ENCODE data around the gene NDUFAF2. TPM values are rescaled to one million over a fixed set of nuclear protein-coding genes. Genes with fewer than 3 reads are reported as not detected.
"Not testable (repeated sequence)": the region's sequence is repeated elsewhere in the genome, so short reads cannot be mapped to it uniquely, and the experiment has no call there.

NDUFAF2 gene
- total RNA-seq, 5 donors from 2014 or later (not counting 1 experiment from before 2014, with no cell fraction given) = 10.8 to 18.4 (median 18.0) TPM

DNA sequence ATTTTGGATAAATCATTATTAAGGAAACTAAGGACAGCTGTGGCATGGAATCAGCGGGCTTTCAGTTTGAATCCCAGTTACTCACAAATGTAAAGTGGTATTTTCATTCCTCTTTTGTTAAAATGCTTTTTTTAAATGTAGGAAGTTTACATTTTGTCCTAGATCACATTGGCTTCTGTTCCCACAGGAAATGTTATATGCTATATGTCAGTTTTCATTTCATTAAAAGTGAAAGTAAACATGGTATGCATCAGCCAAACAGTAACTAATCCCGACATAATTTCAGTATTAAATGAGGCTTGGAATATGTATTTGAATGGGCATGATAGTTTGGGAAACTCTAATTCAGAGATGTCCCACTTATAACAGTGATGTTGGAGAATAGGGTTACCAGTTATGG lies 235.9 kb downstream of the NDUFAF2 start:
- DNase-seq = no peak
- H3K9me3 ChIP-seq = no peaks in the 10 kb centered on the region
- no peak overlapping the region for H3K27ac ChIP-seq (ENCODE audit: low read length)
- no peak overlapping the region for H3K4me3 ChIP-seq (ENCODE audit: control insufficient read depth in 1 of 2, extremely low read depth in 1 of 2, low read length in 1 of 2)
- no CpG with 5 or more reads among the region's 2 CpGs for WGBS (ENCODE audit: insufficient coverage)
- Mint-ChIP-seq H3K27ac (no peak overlapping the region), H3K4me3 (no peak overlapping the region), H3K9me3 (no peaks in the 10 kb centered on the region), H3K4me1 (peaks cover 5 to 7% (median 6%) of the 10 kb centered on the region in 3 donors), H3K36me3 (no peaks in the 10 kb centered on the region), H3K27me3 (peaks cover 4 to 6% of the 10 kb centered on the region in 2 donors)
- H3K36me3 ChIP-seq (ENCODE audit: control insufficient read depth in 2 of 2, extremely low read depth in 1 of 2, insufficient read depth in 1 of 2, low read length in 1 of 2) = no peaks in the 10 kb centered on the region
- H3K4me1 ChIP-seq (ENCODE audit: control insufficient read depth in 1 of 2, extremely low read depth in 1 of 2, insufficient read depth in 2 of 2, low read length in 2 of 2) = no peaks in the 10 kb centered on the region
- H3K27me3 ChIP-seq (replicated peaks in 1 of 2; ENCODE audit: control insufficient read depth in 2 of 2, extremely low read depth in 1 of 2, insufficient read depth in 2 of 2, low read length in 1 of 2) = no peaks in the 10 kb centered on the region
- CTCF ChIA-PET = no interaction called here
- POLR2A ChIA-PET = no interaction called here
- ATAC-seq (replicated peaks in 1 of 4) = no peak

- Mint-ChIP-seq H3K36me3 (no peaks in the 10 kb centered on the region), H3K4me1 (peaks cover 5 to 7% (median 6%) of the 10 kb centered on the region in 3 donors), H3K9me3 (peaks cover 0 to 6% (median 0%) of the 10 kb centered on the region in 3 donors), H3K27me3 (peaks cover 6 to 7% of the 10 kb centered on the region in 2 donors), H3K27ac (no peak overlapping the region), H3K4me3 (no peak overlapping the region)
- CTCF ChIA-PET = interaction anchor here (0.6 kb wide), 2 partner anchors 10 to 126 kb away, joined by 3 to 5 read pairs; no protein-coding TSS in a partner anchor
- no peaks in the 10 kb centered on the region for H3K9me3 ChIP-seq
- H3K4me1 ChIP-seq (ENCODE audit: control insufficient read depth in 1 of 2, extremely low read depth in 1 of 2, insufficient read depth in 2 of 2, low read length in 2 of 2) = no peaks in the 10 kb centered on the region
- no CpG with 5 or more reads among the region's 2 CpGs for WGBS (ENCODE audit: insufficient coverage)
- POLR2A ChIA-PET = interaction anchor here (0.8 to 1.4 kb wide), 3 partner anchors 18 to 149 kb away, joined by 3 read pairs; no protein-coding TSS in a partner anchor
- H3K4me3 ChIP-seq (ENCODE audit: control insufficient read depth in 1 of 2, extremely low read depth in 1 of 2, low read length in 1 of 2) = no peak overlapping the region
- DNase-seq = no peak
- no peak overlapping the region for H3K27ac ChIP-seq (ENCODE audit: low read length)
- H3K36me3 ChIP-seq (ENCODE audit: control insufficient read depth in 2 of 2, extremely low read depth in 1 of 2, insufficient read depth in 1 of 2, low read length in 1 of 2) = no peaks in the 10 kb centered on the region
- peak in 1 of 4 experiments; percentile 91 for ATAC-seq (replicated peaks in 1 of 4)
- no peaks in the 10 kb centered on the region for H3K27me3 ChIP-seq (replicated peaks in 1 of 2; ENCODE audit: control insufficient read depth in 2 of 2, extremely low read depth in 1 of 2, insufficient read depth in 2 of 2, low read length in 1 of 2)
These were observed 237.4 kb downstream of the NDUFAF2 start for GRCh38 chr5:61182449-61182848.

DNA sequence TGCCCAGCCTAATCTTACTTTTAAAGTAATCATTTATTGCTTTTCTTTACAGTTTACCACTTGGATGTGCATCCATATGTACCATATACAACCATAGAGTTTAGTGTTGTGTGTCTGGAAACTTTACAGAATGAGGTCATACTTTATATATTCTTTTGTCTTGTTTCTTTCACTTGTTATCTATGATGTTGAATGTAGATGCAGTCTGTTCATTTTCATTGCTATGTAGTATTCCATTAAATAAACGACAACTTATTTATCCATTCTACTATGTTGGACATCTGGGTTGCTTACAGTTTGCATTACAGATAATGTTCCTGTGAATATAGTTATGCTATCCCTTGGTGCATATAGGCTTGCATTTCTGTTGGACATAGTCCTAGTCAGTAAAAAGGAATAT lies 238.5 kb downstream of the NDUFAF2 start:
- Mint-ChIP-seq H3K4me3 (no peak overlapping the region), H3K27me3 (peaks cover 7 to 8% of the 10 kb centered on the region in 2 donors), H3K4me1 (peaks cover 5 to 7% (median 6%) of the 10 kb centered on the region in 3 donors), H3K9me3 (peaks cover 0 to 6% (median 0%) of the 10 kb centered on the region in 3 donors), H3K36me3 (no peaks in the 10 kb centered on the region), H3K27ac (no peak overlapping the region)
- ATAC-seq (replicated peaks in 1 of 4) (no peak), DNase-seq (no peak)
- no peaks in the 10 kb centered on the region for H3K4me1 ChIP-seq (ENCODE audit: control insufficient read depth in 1 of 2, extremely low read depth in 1 of 2, insufficient read depth in 2 of 2, low read length in 2 of 2)
- peaks cover 0 to under 1% of the 10 kb centered on the region in 2 experiments for H3K27me3 ChIP-seq (replicated peaks in 1 of 2; ENCODE audit: control insufficient read depth in 2 of 2, extremely low read depth in 1 of 2, insufficient read depth in 2 of 2, low read length in 1 of 2)
- no peaks in the 10 kb centered on the region for H3K36me3 ChIP-seq (ENCODE audit: control insufficient read depth in 2 of 2, extremely low read depth in 1 of 2, insufficient read depth in 1 of 2, low read length in 1 of 2)
- H3K9me3 ChIP-seq = no peaks in the 10 kb centered on the region
- ChIA-PET CTCF (interaction anchor here in 1 of 2 donors (0.7 kb wide), 1 partner anchor 96 kb away, joined by 3 read pairs; no protein-coding TSS in a partner anchor), POLR2A (no interaction called here)
- no peak overlapping the region for H3K27ac ChIP-seq (ENCODE audit: low read length)
- no peak overlapping the region for H3K4me3 ChIP-seq (ENCODE audit: control insufficient read depth in 1 of 2, extremely low read depth in 1 of 2, low read length in 1 of 2)
- no CpG with 5 or more reads among the region's 1 CpG for WGBS (ENCODE audit: insufficient coverage)

GRCh38 chr5:61184708-61185107 lies 239.7 kb downstream of the NDUFAF2 start:
- no peak overlapping the region for H3K4me3 Mint-ChIP-seq
- CTCF ChIA-PET = no interaction called here
- DNase-seq (no peak), ATAC-seq (replicated peaks in 1 of 4) (no peak)
- H3K27ac Mint-ChIP-seq = no peak overlapping the region
- H3K4me1 Mint-ChIP-seq = peaks cover 5 to 7% (median 6%) of the 10 kb centered on the region in 3 donors
- no peaks in the 10 kb centered on the region for H3K9me3 ChIP-seq
- H3K36me3 Mint-ChIP-seq = no peaks in the 10 kb centered on the region
- no CpG with 5 or more reads among the region's 2 CpGs for WGBS (ENCODE audit: insufficient coverage)
- no peak overlapping the region for H3K27ac ChIP-seq (ENCODE audit: low read length)
- peaks cover 0 to 6% (median 0%) of the 10 kb centered on the region in 3 donors for H3K9me3 Mint-ChIP-seq
- H3K36me3 ChIP-seq (ENCODE audit: control insufficient read depth in 2 of 2, extremely low read depth in 1 of 2, insufficient read depth in 1 of 2, low read length in 1 of 2) = no peaks in the 10 kb centered on the region
- H3K27me3 ChIP-seq (replicated peaks in 1 of 2; ENCODE audit: control insufficient read depth in 2 of 2, extremely low read depth in 1 of 2, insufficient read depth in 2 of 2, low read length in 1 of 2) = peaks cover 0 to 4% of the 10 kb centered on the region in 2 experiments
- no peaks in the 10 kb centered on the region for H3K4me1 ChIP-seq (ENCODE audit: control insufficient read depth in 1 of 2, extremely low read depth in 1 of 2, insufficient read depth in 2 of 2, low read length in 2 of 2)
- peaks cover 4 to 7% of the 10 kb centered on the region in 2 donors for H3K27me3 Mint-ChIP-seq
- POLR2A ChIA-PET = no interaction called here
- H3K4me3 ChIP-seq (ENCODE audit: control insufficient read depth in 1 of 2, extremely low read depth in 1 of 2, low read length in 1 of 2) = no peak overlapping the region

GRCh38 chr5:61186634-61187033 lies 241.6 kb downstream of the NDUFAF2 start:
- Histone ChIP-seq H3K4me3 (ENCODE audit: control insufficient read depth in 1 of 2, extremely low read depth in 1 of 2, low read length in 1 of 2) (no peak overlapping the region), H3K27me3 (replicated peaks in 1 of 2; ENCODE audit: control insufficient read depth in 2 of 2, extremely low read depth in 1 of 2, insufficient read depth in 2 of 2, low read length in 1 of 2) (peaks cover 0 to 4% of the 10 kb centered on the region in 2 experiments), H3K27ac (ENCODE audit: low read length) (no peak overlapping the region), H3K36me3 (ENCODE audit: control insufficient read depth in 2 of 2, extremely low read depth in 1 of 2, insufficient read depth in 1 of 2, low read length in 1 of 2) (no peaks in the 10 kb centered on the region), H3K4me1 (ENCODE audit: control insufficient read depth in 1 of 2, extremely low read depth in 1 of 2, insufficient read depth in 2 of 2, low read length in 2 of 2) (no peaks in the 10 kb centered on the region), H3K9me3 (no peaks in the 10 kb centered on the region)
- H3K27me3 Mint-ChIP-seq = peaks cover 3 to 6% of the 10 kb centered on the region in 2 donors
- peaks cover 0 to 6% (median under 1%) of the 10 kb centered on the region in 3 donors for H3K9me3 Mint-ChIP-seq
- ChIA-PET CTCF (no interaction called here), POLR2A (no interaction called here)
- no peak for DNase-seq
- no peak overlapping the region for H3K4me3 Mint-ChIP-seq
- H3K36me3 Mint-ChIP-seq = no peaks in the 10 kb centered on the region
- 65% methylated on average over 2 of the region's 2 CpGs for WGBS (ENCODE audit: insufficient coverage)
- ATAC-seq (replicated peaks in 1 of 4) = no peak
- H3K4me1 Mint-ChIP-seq = peaks cover 0 to 7% (median 0%) of the 10 kb centered on the region in 3 donors
- H3K27ac Mint-ChIP-seq = no peak overlapping the region

- H3K9me3 ChIP-seq; H3K4me1 ChIP-seq (ENCODE audit: control insufficient read depth in 1 of 2, extremely low read depth in 1 of 2, insufficient read depth in 2 of 2, low read length in 2 of 2); H3K36me3 ChIP-seq (ENCODE audit: control insufficient read depth in 2 of 2, extremely low read depth in 1 of 2, insufficient read depth in 1 of 2, low read length in 1 of 2); H3K36me3 Mint-ChIP-seq; H3K27me3 ChIP-seq (replicated peaks in 1 of 2; ENCODE audit: control insufficient read depth in 2 of 2, extremely low read depth in 1 of 2, insufficient read depth in 2 of 2, low read length in 1 of 2); DNase-seq; H3K27me3 Mint-ChIP-seq; POLR2A ChIA-PET; H3K4me1 Mint-ChIP-seq; CTCF ChIA-PET; H3K27ac Mint-ChIP-seq; H3K4me3 Mint-ChIP-seq; ATAC-seq (replicated peaks in 1 of 4); H3K27ac ChIP-seq (ENCODE audit: low read length); H3K9me3 Mint-ChIP-seq; H3K4me3 ChIP-seq (ENCODE audit: control insufficient read depth in 1 of 2, extremely low read depth in 1 of 2, low read length in 1 of 2): not testable (repeated sequence)
These were observed 242.3 kb downstream of the NDUFAF2 start for GRCh38 chr5:61187352-61187751.

- H3K9me3 Mint-ChIP-seq; H3K27ac Mint-ChIP-seq; H3K4me1 ChIP-seq (ENCODE audit: control insufficient read depth in 1 of 2, extremely low read depth in 1 of 2, insufficient read depth in 2 of 2, low read length in 2 of 2); H3K36me3 Mint-ChIP-seq; DNase-seq; H3K4me1 Mint-ChIP-seq; H3K4me3 ChIP-seq (ENCODE audit: control insufficient read depth in 1 of 2, extremely low read depth in 1 of 2, low read length in 1 of 2); H3K9me3 ChIP-seq; H3K27me3 Mint-ChIP-seq; POLR2A ChIA-PET; ATAC-seq (replicated peaks in 1 of 4); H3K4me3 Mint-ChIP-seq; H3K36me3 ChIP-seq (ENCODE audit: control insufficient read depth in 2 of 2, extremely low read depth in 1 of 2, insufficient read depth in 1 of 2, low read length in 1 of 2); CTCF ChIA-PET; H3K27ac ChIP-seq (ENCODE audit: low read length); H3K27me3 ChIP-seq (replicated peaks in 1 of 2; ENCODE audit: control insufficient read depth in 2 of 2, extremely low read depth in 1 of 2, insufficient read depth in 2 of 2, low read length in 1 of 2): not testable (repeated sequence)
- WGBS (ENCODE audit: insufficient coverage) = 81% methylated on average over 2 of the region's 2 CpGs
These were observed 242.8 kb downstream of the NDUFAF2 start for GRCh38 chr5:61187826-61188225.

All from T-cell (primary cell).